Measurements from ENCODE around the gene CD300H.

CD300H gene

DNA sequence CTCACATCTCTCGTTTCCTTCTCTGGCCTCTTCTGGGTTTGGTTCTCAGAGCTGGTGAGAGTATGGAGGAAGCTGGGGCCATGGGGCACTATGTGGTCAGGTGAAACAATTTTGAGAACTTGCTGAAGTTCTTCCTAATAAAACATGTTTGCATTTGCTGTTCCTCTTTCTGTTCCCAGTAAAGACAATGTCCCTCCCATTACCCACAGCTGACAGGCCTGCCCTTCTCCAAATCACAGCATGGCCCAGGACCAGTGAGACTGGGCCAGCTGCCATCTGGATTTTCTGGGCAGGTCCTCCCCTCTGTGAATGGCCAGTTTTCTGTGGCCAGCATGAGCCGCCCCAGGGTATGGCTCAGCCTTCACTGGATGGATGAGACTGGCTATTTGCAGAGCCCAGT is at the start of gene CD300H:
Gene CD300H (minus strand): TSS at position 113 of the 400 bp plus-strand sequence.
- DNase-seq (ENCODE audit: low spot score) = no peak

GRCh38 chr17:74616696-74617095 is 49.4 kb upstream of the CD300H start:
- no peak for DNase-seq (ENCODE audit: low spot score)

DNA sequence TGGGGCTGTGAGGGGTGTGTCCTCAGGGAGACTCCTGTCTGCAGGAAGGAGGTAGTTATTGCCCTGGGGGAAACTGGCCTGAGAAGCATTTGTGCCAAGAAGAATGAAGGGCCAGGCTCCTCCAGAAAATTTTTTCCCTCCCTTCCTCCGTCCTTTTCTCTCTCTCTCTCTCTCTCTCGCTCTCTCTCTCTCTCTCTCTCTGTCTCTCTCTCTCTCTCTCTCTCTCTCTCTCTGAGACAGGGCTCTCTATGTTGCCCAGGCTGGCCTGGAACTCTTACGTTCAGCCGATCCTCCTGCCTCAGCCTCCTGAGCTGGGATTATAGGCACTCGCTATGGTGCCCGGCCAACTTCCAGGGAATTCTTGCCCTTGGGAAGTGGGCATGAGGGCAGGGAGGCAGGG is 44.7 kb upstream of the CD300H start:
- DNase-seq (ENCODE audit: low spot score) = no peak

- DNase-seq (ENCODE audit: low spot score) = no peak
Observed at GRCh38 chr17:74610108-74610507, 42.8 kb upstream of the CD300H start.

- no peak for DNase-seq (ENCODE audit: low spot score)
Observed at GRCh38 chr17:74608511-74608910, 41.2 kb upstream of the CD300H start.

- no peak for DNase-seq (ENCODE audit: low spot score)
Observed at GRCh38 chr17:74607221-74607620, 39.9 kb upstream of the CD300H start.

DNA sequence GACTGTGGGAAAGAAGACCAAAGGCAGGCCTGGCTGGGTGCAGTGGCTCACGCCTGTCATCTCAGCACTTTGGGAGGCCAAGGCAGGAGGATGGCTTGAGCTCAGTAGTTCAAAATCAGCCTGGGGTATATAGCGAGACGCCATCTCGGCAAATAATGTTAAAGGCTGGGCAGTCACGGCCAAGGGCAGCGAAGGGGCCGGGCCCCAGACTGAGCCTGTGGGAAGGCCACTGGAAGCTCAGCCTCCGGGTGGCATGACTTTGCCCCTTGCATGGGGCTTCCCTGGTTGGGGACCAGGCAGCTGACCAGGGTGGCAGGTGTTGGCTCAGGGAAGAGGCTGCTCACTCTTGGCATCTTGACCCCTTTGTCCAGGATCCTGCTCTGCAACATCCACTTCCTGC is 38.7 kb upstream of the CD300H start:
- DNase-seq (ENCODE audit: low spot score) = no peak

DNA sequence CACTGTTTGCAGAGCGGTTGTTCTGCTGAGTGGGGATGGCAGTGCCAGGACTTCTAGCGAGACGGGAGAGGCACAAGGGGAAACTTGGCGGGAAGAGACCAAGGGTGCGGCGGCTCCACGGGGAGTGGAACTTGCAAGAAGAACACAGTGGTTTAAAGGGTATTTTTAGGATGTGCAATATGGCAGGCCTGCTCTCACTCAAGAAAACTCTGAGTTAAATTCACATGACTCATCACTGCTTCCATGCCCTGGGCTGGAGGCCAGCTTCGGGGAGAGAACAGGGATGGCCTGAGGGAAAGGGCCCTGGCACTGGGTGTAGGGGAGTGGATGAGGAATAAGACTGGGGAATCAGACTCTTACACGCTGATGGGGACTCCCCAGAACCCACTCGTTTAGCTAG is 38.1 kb upstream of the CD300H start:
- no peak for DNase-seq (ENCODE audit: low spot score)

GRCh38 chr17:74604761-74605160 is 37.5 kb upstream of the CD300H start:
- DNase-seq (ENCODE audit: low spot score) = no peak

GRCh38 chr17:74604200-74604599 is 36.9 kb upstream of the CD300H start:
- no peak for DNase-seq (ENCODE audit: low spot score)

- DNase-seq (ENCODE audit: low spot score) = no peak
Observed at GRCh38 chr17:74603746-74604145, 36.4 kb upstream of the CD300H start.

DNA sequence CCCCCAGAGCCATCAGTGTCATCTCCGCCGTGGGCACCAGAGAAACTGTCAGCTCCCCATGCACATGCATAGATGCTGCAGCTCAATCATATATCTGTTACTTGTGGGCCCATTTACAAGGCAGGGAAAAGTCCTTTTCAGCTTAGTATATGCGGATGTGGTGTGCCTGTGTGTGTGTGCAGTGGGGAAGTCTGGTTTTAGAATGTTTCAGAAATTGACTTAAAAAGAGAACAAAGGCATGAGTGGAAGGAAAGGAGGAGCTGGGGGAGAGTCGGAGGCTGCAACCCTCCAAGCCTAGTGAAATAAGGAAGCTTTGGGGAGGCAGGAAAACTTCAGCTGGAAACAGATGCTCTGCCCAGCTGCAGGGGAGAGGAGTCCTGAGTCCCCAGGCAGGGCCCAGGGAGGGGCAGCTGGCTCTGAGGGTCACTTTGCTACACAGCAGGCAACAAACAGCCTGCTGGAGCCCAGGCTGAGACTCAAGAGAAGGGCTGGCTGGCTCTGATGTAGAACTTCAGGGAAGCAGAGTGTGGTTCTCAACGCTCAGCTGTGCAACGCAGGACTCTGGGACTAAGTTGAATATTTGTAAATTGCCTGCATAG is 35.8 kb upstream of the CD300H start:
- no peak for DNase-seq (ENCODE audit: low spot score)

- no peak for DNase-seq (ENCODE audit: low spot score)
Observed at GRCh38 chr17:74601944-74602572, 34.7 kb upstream of the CD300H start.

- no peak for DNase-seq (ENCODE audit: low spot score)
Observed at GRCh38 chr17:74599448-74599939, 32.2 kb upstream of the CD300H start.

DNA sequence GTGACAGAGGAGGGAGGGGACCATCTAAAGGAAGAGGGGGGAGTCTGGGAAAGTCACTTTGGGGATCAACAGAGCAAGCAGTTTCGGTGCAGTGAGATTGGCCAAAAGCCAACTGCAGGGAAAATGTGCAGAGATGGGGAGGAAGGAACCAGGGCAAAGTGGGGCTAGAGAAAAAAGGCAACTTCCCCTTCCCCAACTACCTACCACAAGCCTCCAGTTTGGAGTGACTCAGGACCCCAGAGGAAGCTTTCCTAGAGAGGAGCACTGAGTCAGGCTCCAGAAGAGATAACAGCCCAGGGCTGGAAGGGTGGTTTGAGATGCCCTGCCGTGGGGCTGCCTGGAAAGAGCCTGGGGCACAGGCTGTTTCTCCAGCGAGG is 31.7 kb upstream of the CD300H start:
- no peak for DNase-seq (ENCODE audit: low spot score)

DNA sequence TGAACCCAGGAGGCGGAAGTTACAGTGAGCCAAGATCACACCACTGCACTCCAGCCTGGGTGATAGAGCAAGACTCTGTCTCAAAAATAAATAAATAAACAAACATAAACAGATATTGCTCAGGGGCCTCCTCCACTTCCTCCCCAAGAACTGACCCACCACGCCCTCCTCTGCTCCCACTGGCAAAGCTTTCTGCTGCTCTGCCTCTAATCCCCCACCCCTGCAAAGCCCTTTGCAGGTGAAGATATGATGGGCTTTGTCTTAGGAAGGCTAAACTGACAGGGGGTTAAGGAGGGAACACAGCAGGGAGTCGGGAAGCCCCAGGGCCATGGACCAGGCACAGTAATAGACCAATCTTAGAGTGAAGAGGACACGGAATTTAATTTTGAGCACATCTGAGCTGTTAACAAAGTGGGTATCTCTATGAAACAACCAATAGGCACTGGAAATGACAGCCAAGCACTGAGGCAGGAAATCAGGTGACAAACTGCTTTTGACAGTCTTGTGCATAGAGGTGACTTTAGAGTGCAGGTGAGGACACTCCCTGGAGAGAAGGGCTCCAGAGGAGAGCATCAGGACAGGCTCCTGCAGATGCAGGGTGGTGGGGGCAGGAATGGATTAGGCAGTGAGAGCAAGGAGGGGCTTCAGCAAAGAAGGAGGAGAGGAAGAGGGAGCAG is 31.2 kb upstream of the CD300H start:
- no peak for DNase-seq (ENCODE audit: low spot score)

DNA sequence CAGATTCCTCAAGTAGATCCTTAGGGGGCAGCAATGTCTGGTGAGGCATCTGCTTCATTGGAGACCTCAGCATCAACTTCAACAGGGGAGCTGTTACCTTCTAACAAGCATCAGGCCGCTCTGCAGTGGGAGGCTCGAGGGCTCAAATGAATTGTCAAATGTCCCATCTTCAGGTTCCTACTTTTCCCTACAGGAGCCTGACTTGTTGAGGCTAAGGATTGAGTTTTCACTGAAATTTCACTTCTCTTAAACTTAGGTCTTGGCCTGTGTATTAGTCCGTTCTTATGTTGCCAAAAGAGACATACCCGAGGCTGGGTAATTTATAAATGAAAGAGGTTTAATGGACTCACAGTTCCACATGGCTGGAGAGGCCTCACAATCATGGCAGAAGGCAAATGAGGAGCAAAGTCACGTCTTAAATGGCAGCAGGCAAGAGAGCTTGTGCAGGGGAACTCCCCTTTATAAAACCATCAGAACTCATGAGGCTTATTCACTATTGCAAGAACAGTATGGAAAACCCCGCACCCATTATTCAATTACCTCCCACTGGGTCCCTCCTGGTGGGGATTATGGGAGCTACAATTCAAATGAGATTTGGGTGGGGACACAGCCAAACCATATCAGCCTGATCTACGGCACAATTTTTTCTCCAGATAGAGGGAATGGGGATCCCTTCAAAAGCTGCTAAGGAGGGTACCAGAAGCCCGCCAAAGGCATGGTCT is 29.9 kb upstream of the CD300H start:
- no peak for DNase-seq (ENCODE audit: low spot score)

DNA sequence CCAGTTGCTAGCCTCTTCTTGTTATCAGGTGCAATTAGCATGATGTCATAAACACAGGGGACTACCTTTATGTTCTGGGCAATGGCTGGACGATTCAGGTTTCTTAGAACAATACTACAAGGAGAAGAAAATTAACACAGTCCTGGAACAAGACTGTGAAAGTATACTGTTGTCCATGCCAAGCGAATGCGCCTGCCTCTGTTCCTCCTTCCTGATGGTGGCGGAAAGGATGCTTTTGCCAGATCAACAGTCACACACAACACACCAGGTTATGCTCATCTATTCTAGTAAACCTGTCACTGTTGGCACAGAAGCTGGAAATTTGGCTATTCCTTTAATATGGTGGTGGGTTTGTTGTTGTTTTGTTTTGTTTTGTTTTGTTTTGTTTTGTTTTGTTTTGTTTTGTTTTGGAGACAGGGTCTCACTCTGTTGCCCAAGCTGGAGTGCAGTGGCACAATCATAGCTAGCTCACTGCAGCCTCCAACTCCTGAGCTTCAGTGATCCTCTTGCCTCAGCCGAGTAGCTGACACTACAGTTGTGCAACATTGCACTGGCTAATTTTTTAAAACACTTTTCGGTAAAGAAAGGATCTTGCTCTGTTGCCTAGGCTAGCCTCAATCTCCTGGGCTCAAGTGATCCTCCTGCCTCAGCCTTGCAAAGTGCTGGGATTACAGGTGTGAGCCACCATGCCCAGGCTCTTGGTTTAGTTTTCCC is 27.9 kb upstream of the CD300H start:
- DNase-seq (ENCODE audit: low spot score) = no peak

DNA sequence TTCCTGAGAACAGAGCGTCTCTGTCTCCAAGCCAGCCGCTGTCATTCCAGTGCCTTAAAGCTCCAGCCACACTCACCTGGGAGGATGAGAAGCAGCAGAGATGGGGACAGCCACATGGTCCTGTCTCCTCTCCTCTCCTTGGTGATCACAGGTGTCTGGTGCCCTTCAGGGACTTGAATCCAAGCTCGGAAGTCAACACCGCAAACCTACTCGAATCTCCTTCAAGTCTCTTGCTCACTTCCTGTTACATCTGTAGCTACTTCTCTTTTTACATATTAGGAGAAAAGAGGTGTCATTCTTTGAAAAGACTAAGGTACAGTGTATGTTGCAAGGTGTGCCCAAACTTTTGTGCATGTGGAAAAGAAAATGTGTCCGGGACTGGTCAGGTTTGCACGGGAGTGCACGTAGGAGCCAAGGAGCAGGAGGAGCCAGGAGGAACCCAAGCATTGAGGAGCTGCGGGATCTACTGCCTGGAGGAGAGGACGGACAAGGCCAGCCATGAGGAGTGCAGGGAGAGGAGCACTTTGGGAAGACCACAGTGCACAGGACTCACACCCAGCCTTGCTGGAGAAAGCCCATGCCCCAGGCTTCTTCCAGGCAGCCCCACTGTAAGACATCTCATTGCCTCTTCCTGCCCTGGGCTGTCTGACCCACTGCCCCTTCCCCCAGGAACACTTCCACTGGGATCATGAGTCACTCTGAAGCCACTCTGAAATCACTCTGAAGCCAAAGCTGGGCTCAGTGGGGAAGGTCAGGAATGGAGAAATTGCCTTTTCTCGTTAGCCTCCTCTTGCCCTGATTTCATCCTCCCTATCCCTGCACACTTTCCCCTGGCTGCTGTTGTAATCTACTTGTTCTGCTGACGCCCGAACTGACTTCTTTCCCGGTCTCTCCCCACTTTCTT is 25.0 kb upstream of the CD300H start, which contains the start of gene CD300LD:
Gene CD300LD (minus strand): TSS at position 197 of the 904 bp plus-strand sequence. CDS start 81 bp downstream, at position 116.
- no peak for DNase-seq (ENCODE audit: low spot score)

- DNase-seq (ENCODE audit: low spot score) = no peak
Observed at GRCh38 chr17:74591503-74591902, 24.2 kb upstream of the CD300H start.

- no peak for DNase-seq (ENCODE audit: low spot score)
Observed at GRCh38 chr17:74585711-74586110, 18.4 kb upstream of the CD300H start.
